ENCODE data around the gene KLHDC2.
A peak's percentile ranks its signal among the peaks of the same experiment; 100 is the strongest.
"Not testable (repeated sequence)": the region's sequence is repeated elsewhere in the genome, so short reads cannot be mapped to it uniquely, and the experiment has no call there.

The KLHDC2 gene

GRCh38 chr14:49767571-49768300 lies at the start of gene KLHDC2:
Gene KLHDC2 (plus strand): TSS chr14:49768153. CDS start chr14:49768469, 316 bp downstream.
- ATAC-seq (ENCODE audit: low read depth): peak; percentile 86
- H3K4me3 Mint-ChIP-seq: peak within 1 kb of the TSS; percentile 93
- DNase-seq (ENCODE audit: low spot score in 2 of 2): peak; percentile 83 to 84
- H3K9me3 Mint-ChIP-seq: no peaks in the 10 kb centered on the region
- H3K27me3 Mint-ChIP-seq: no peaks in the 10 kb centered on the region
- peaks cover 2% of the 10 kb centered on the region for H3K36me3 Mint-ChIP-seq
- peaks cover 13% of the 10 kb centered on the region for H3K4me1 Mint-ChIP-seq
- H3K27ac Mint-ChIP-seq: peak within 1 kb of the TSS; percentile 96

- Mint-ChIP-seq H3K9me3 (peaks cover 6% of the 10 kb centered on the region), H3K4me3 (no peak overlapping the region), H3K27ac (no peak overlapping the region), H3K4me1 (no peaks in the 10 kb centered on the region), H3K36me3 (peaks cover 35% of the 10 kb centered on the region), H3K27me3 (no peaks in the 10 kb centered on the region)
- DNase-seq (ENCODE audit: low spot score in 2 of 2) (no peak), ATAC-seq (ENCODE audit: low read depth) (no peak)
Measured at GRCh38 chr14:49720744-49721143, 47.2 kb upstream of the KLHDC2 start.

- H3K4me3 Mint-ChIP-seq; H3K4me1 Mint-ChIP-seq; H3K27me3 Mint-ChIP-seq; H3K9me3 Mint-ChIP-seq; ATAC-seq (ENCODE audit: low read depth); H3K27ac Mint-ChIP-seq; DNase-seq (ENCODE audit: low spot score in 2 of 2): not testable (repeated sequence)
- H3K36me3 Mint-ChIP-seq: peaks cover 32% of the 10 kb centered on the region
Measured at GRCh38 chr14:49721733-49722435, 46.1 kb upstream of the KLHDC2 start.

GRCh38 chr14:49727171-49727570 lies 40.8 kb upstream of the KLHDC2 start:
- Mint-ChIP-seq H3K27ac (no peak overlapping the region), H3K4me3 (no peak overlapping the region), H3K27me3 (no peaks in the 10 kb centered on the region), H3K4me1 (no peaks in the 10 kb centered on the region), H3K9me3 (no peaks in the 10 kb centered on the region), H3K36me3 (peaks cover 17% of the 10 kb centered on the region)
- DNase-seq (ENCODE audit: low spot score in 2 of 2): no peak
- ATAC-seq (ENCODE audit: low read depth): no peak

GRCh38 chr14:49732896-49733295 lies 35.1 kb upstream of the KLHDC2 start:
- ATAC-seq (ENCODE audit: low read depth) (no peak), DNase-seq (ENCODE audit: low spot score in 2 of 2) (no peak)
- Mint-ChIP-seq H3K9me3 (no peaks in the 10 kb centered on the region), H3K36me3 (peaks cover 23% of the 10 kb centered on the region), H3K4me3 (no peak overlapping the region), H3K27ac (no peak overlapping the region), H3K4me1 (no peaks in the 10 kb centered on the region), H3K27me3 (no peaks in the 10 kb centered on the region)

GRCh38 chr14:49733836-49734235 lies 34.1 kb upstream of the KLHDC2 start:
- no peaks in the 10 kb centered on the region for H3K27me3 Mint-ChIP-seq
- peaks cover 23% of the 10 kb centered on the region for H3K36me3 Mint-ChIP-seq
- H3K27ac Mint-ChIP-seq: no peak overlapping the region
- no peak for DNase-seq (ENCODE audit: low spot score in 2 of 2)
- no peak for ATAC-seq (ENCODE audit: low read depth)
- H3K4me3 Mint-ChIP-seq: no peak overlapping the region
- no peaks in the 10 kb centered on the region for H3K9me3 Mint-ChIP-seq
- no peaks in the 10 kb centered on the region for H3K4me1 Mint-ChIP-seq

GRCh38 chr14:49735669-49736068 lies 32.3 kb upstream of the KLHDC2 start:
- not testable (repeated sequence) for H3K4me3 Mint-ChIP-seq; H3K27ac Mint-ChIP-seq; H3K4me1 Mint-ChIP-seq; H3K9me3 Mint-ChIP-seq; H3K27me3 Mint-ChIP-seq; DNase-seq (ENCODE audit: low spot score in 2 of 2); ATAC-seq (ENCODE audit: low read depth)
- H3K36me3 Mint-ChIP-seq: peaks cover 23% of the 10 kb centered on the region

GRCh38 chr14:49745191-49745590 lies 22.8 kb upstream of the KLHDC2 start:
- DNase-seq (ENCODE audit: low spot score in 2 of 2): no peak
- no peak overlapping the region for H3K27ac Mint-ChIP-seq
- no peak overlapping the region for H3K4me3 Mint-ChIP-seq
- no peak for ATAC-seq (ENCODE audit: low read depth)
- H3K27me3 Mint-ChIP-seq: no peaks in the 10 kb centered on the region
- H3K9me3 Mint-ChIP-seq: no peaks in the 10 kb centered on the region
- H3K36me3 Mint-ChIP-seq: peaks cover 26% of the 10 kb centered on the region
- no peaks in the 10 kb centered on the region for H3K4me1 Mint-ChIP-seq

GRCh38 chr14:49746476-49746875 lies 21.5 kb upstream of the KLHDC2 start:
- not testable (repeated sequence) for H3K27ac Mint-ChIP-seq; H3K4me1 Mint-ChIP-seq; ATAC-seq (ENCODE audit: low read depth); H3K9me3 Mint-ChIP-seq; DNase-seq (ENCODE audit: low spot score in 2 of 2); H3K4me3 Mint-ChIP-seq; H3K27me3 Mint-ChIP-seq
- peaks cover 26% of the 10 kb centered on the region for H3K36me3 Mint-ChIP-seq

- Mint-ChIP-seq H3K27me3 (no peaks in the 10 kb centered on the region), H3K4me3 (no peak overlapping the region), H3K36me3 (peaks cover 3% of the 10 kb centered on the region), H3K9me3 (peaks cover 4% of the 10 kb centered on the region), H3K4me1 (peaks cover 3% of the 10 kb centered on the region), H3K27ac (no peak overlapping the region)
- DNase-seq (ENCODE audit: low spot score in 2 of 2) (no peak), ATAC-seq (ENCODE audit: low read depth) (no peak)
Measured at GRCh38 chr14:49754570-49755097, 13.3 kb upstream of the KLHDC2 start.

- ATAC-seq (ENCODE audit: low read depth) (no peak), DNase-seq (ENCODE audit: low spot score in 2 of 2) (no peak)
- Mint-ChIP-seq H3K27ac (no peak overlapping the region), H3K36me3 (peaks cover 3% of the 10 kb centered on the region), H3K4me3 (no peak overlapping the region), H3K4me1 (peaks cover 3% of the 10 kb centered on the region), H3K27me3 (no peaks in the 10 kb centered on the region), H3K9me3 (peaks cover 4% of the 10 kb centered on the region)
Measured at GRCh38 chr14:49755378-49755777, 12.6 kb upstream of the KLHDC2 start.

GRCh38 chr14:49761839-49762551 lies 6.0 kb upstream of the KLHDC2 start:
- Mint-ChIP-seq H3K27ac (no peak overlapping the region), H3K27me3 (no peaks in the 10 kb centered on the region), H3K36me3 (no peaks in the 10 kb centered on the region), H3K4me1 (peaks cover 6% of the 10 kb centered on the region), H3K4me3 (no peak overlapping the region), H3K9me3 (no peaks in the 10 kb centered on the region)
- DNase-seq (ENCODE audit: low spot score in 2 of 2) (no peak), ATAC-seq (ENCODE audit: low read depth) (no peak)

- Mint-ChIP-seq H3K27me3 (no peaks in the 10 kb centered on the region), H3K4me3 (peak overlapping the region; percentile 93), H3K9me3 (no peaks in the 10 kb centered on the region), H3K4me1 (peaks cover 13% of the 10 kb centered on the region), H3K27ac (peak overlapping the region; percentile 96), H3K36me3 (peaks cover 2% of the 10 kb centered on the region)
- no peak for ATAC-seq (ENCODE audit: low read depth)
- DNase-seq (ENCODE audit: low spot score in 2 of 2): no peak
Measured at GRCh38 chr14:49766839-49767238, 1.1 kb upstream of the KLHDC2 start.

- Mint-ChIP-seq H3K36me3 (peaks cover 2% of the 10 kb centered on the region), H3K4me1 (peaks cover 13% of the 10 kb centered on the region), H3K9me3 (no peaks in the 10 kb centered on the region), H3K27me3 (no peaks in the 10 kb centered on the region), H3K4me3 (peak overlapping the region; percentile 93), H3K27ac (peak overlapping the region; percentile 96)
- DNase-seq (ENCODE audit: low spot score in 2 of 2) (no peak), ATAC-seq (ENCODE audit: low read depth) (no peak)
Measured at GRCh38 chr14:49767270-49767570, 733 bp upstream of the KLHDC2 start.

All from memory B cell (primary cell).